Prostate gland (tissue), 2 donors: ENCODE results near the gene TMEM40. TPM values are rescaled to one million over a fixed set of nuclear protein-coding genes. Genes with fewer than 3 reads are reported as not detected.

Experiments used
- DNase-seq: peaks from one replicate; pipeline ENCODE4 v3.0.0-alpha.2; 2019; ENCODE audit warnings: low spot score
- H3K27ac ChIP-seq, 2 donors: fragments of 200-600 bp; sonication (generic); 2 replicates each; pipeline ENCODE4 v1.5.1; 2017 to 2019
- H3K27me3 ChIP-seq: fragments of 200-600 bp; sonication (generic); replicated peaks from 2 replicates; pipeline ENCODE4 v1.5.1; 2019; ENCODE audit not compliant: insufficient read depth
- H3K36me3 ChIP-seq, 2 donors: fragments of 200-600 bp; sonication (generic); 1 replicate in 1 of 2; 2 replicates in 1 of 2; pipeline versions ENCODE4 v1.5.1 to v1.8.1; 2017 to 2019
- H3K4me1 ChIP-seq: fragments of 200-600 bp; sonication (generic); replicated peaks from 2 replicates; pipeline ENCODE4 v1.5.1; 2019
- H3K4me3 ChIP-seq, 2 donors: fragments of 200-600 bp; sonication (generic); 2 replicates each; pipeline ENCODE4 v1.5.1; 2017 to 2019
- H3K9me3 ChIP-seq: fragments of 200-600 bp; sonication (generic); 2 replicates; pipeline ENCODE4 v1.5.1; 2017
- POLR2A ChIP-seq: fragments of 450-650 bp; IDR thresholded peaks from one replicate; pipeline ENCODE4 v1.6.1; 2016; ENCODE audit warnings: antibody characterized with exemption, mild to moderate bottlenecking
- POLR2AphosphoS5 ChIP-seq: sonication (generic); formaldehyde crosslinking; IDR thresholded peaks from one replicate; pipeline ENCODE4 v1.6.1; 2017; ENCODE audit warnings: antibody characterized with exemption
- WGBS: methylation state at CpG from one replicate; pipeline ENCODE4 v1.1.5; 2018; 5-methylcytosine and 5-hydroxymethylcytosine counted together
- intact Hi-C: fragments of 100-400 bp; cut with DNase I; formaldehyde crosslinking; loops from one replicate; pipeline ENCODE4 v1.14.2; 2022
- total RNA-seq, 2 donors: library from RNA; depleted of rRNA; stranded (reverse); fragments of >200 nt; gene quantifications; one replicate each; pipeline ENCODE4 v1.1.0, GENCODE V29; 2016
- TF ChIP-seq, protein P1 (sequence below), 4 experiments: fragments of 200-600 bp in 2 of 4; fragments of 450-650 bp in 2 of 4; sonication (generic) in 2 of 4; IDR thresholded peaks; 1 replicate in 3 of 4; 2 replicates in 1 of 4; pipeline ENCODE4 v1.5.1; 2016 to 2019; ENCODE audit warnings: antibody characterized with exemption in 4 of 4, mild to moderate bottlenecking in 2 of 4, moderate library complexity in 2 of 4

The TMEM40 gene, protein sequence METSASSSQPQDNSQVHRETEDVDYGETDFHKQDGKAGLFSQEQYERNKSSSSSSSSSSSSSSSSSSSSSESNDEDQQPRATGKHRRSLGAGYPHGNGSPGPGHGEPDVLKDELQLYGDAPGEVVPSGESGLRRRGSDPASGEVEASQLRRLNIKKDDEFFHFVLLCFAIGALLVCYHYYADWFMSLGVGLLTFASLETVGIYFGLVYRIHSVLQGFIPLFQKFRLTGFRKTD
- total RNA-seq = 1 to 10 TPM; 1.9 to 8.5 TPM

DNA sequence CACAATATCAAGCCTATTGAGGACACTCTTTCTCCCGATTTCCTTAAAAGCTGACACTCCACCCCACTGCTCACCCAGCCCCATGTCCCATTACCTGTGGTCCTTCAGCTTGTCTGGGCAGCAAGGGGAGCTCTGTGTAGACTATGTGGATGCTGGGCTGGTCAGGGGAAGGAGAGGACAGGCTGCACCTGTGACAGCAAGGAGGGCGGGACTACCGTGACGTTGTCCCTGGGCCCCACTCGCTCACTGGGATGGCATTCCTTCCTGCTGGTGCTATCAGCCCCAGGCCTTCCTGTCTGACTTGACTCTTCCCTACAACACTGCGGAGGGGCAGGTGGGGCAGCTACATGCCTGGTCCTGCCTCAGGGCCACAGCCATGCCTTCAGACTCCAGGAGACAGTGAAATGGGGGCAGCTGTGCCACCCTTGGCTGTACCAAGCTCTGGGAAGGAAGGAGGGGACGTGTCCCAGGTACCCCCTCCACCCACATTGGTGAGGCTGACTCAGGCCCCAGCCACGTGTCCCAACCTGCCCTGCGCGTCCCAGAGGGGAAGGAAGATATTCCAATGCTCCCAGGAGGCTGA, at the start of gene TMEM40:
Gene TMEM40, minus strand, starts transcription at position 163 of the 583 bp plus-strand sequence. CDS start 9,427 bp downstream, outside the sequence.
- H3K36me3 ChIP-seq = no peaks in the 10 kb centered on the region
- no peak within 1 kb of the TSS for H3K4me3 ChIP-seq
- DNase-seq = peak; percentile 76
- no peaks in the 10 kb centered on the region for H3K27me3 ChIP-seq
- 55% methylated on average over 10 of the region's 10 CpGs for WGBS
- peak within 1 kb of the TSS; percentile 74 to 80 for H3K27ac ChIP-seq
- intact Hi-C loops = no loop called here
- no peaks in the 10 kb centered on the region for H3K9me3 ChIP-seq
- TF ChIP-seq, protein P1, sequence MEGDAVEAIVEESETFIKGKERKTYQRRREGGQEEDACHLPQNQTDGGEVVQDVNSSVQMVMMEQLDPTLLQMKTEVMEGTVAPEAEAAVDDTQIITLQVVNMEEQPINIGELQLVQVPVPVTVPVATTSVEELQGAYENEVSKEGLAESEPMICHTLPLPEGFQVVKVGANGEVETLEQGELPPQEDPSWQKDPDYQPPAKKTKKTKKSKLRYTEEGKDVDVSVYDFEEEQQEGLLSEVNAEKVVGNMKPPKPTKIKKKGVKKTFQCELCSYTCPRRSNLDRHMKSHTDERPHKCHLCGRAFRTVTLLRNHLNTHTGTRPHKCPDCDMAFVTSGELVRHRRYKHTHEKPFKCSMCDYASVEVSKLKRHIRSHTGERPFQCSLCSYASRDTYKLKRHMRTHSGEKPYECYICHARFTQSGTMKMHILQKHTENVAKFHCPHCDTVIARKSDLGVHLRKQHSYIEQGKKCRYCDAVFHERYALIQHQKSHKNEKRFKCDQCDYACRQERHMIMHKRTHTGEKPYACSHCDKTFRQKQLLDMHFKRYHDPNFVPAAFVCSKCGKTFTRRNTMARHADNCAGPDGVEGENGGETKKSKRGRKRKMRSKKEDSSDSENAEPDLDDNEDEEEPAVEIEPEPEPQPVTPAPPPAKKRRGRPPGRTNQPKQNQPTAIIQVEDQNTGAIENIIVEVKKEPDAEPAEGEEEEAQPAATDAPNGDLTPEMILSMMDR (IDR thresholded peaks at IDR 0.05) = no peak
- TF ChIP-seq POLR2A (peak; percentile 72), POLR2AphosphoS5 (peak; percentile 59)
- H3K4me1 ChIP-seq = no peaks in the 10 kb centered on the region

DNA sequence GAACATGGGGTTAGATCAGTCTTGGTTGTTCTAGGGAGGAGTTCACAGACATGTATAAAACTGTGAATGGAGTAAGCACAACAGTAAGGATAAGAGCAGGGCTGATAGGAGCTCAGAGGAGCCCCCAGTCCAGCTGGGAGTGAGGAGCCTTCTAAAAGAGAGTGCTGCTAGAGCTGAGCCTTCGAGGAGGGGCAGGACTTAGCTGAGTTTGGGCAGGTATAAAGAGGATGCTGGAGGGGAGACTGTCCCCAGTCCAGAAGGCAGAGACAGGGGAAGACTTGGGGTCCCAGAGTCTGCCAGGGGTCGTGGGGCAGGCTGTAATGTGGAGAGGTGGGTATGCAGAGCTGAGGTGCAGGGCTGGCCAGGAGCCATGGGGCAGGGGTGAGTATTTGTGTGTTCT, 49.5 kb upstream of the TMEM40 start:
- no peaks in the 10 kb centered on the region for H3K4me1 ChIP-seq
- H3K27ac ChIP-seq = no peak overlapping the region
- intact Hi-C loops = no loop called here
- no peaks in the 10 kb centered on the region for H3K27me3 ChIP-seq
- no peak overlapping the region for H3K4me3 ChIP-seq
- no peaks in the 10 kb centered on the region for H3K9me3 ChIP-seq
- no peak for TF ChIP-seq POLR2AphosphoS5
- TF ChIP-seq, protein P1 (IDR thresholded peaks at IDR 0.05) = no peak
- TF ChIP-seq POLR2A = no peak
- H3K36me3 ChIP-seq = no peaks in the 10 kb centered on the region
- no peak for DNase-seq
- 74% methylated on average over 2 of the region's 2 CpGs for WGBS

DNA sequence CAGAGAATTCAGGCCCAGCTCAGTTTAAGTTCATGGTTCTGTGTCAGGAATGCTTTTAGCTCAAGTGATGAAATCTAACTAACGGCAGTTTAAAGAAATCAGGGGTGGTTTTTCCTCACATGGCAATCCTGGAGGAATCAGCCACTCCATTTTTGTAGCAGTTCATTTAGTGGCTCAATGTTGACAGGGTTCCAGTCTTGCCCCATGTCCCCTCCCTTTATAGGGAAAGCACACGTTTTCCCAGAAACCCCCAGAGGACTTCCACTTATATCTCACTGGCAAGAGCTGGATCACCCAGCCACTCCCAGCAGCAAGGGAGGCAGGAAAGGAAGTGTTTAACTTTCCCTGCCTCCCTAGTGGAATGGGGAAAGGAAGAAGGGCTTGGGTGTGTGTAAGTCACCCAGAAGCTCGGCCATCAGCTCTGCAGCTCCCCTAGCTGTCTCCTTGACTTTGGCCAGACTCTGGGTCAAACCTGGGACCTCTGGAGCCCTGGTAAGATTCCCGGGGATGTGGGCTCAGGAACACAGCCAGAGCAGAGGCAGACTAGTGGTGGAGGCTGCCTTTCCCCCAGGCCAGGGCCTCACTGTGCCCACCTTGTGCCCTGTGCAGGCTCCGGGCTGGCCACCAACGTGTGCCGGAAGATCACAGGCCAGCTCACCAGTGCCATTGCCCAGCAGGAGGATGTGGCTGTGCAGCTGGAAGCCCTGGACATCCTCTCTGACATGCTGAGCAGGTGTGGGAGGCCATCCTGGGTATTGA, 48.7 kb upstream of the TMEM40 start:
- 86% methylated on average over 7 of the region's 7 CpGs for WGBS
- intact Hi-C loops = no loop called here
- H3K27me3 ChIP-seq = no peaks in the 10 kb centered on the region
- H3K4me3 ChIP-seq = no peak overlapping the region
- H3K27ac ChIP-seq = no peak overlapping the region
- no peaks in the 10 kb centered on the region for H3K9me3 ChIP-seq
- TF ChIP-seq POLR2AphosphoS5 (no peak), POLR2A (no peak)
- TF ChIP-seq, protein P1 (IDR thresholded peaks at IDR 0.05) = no peak
- no peak for DNase-seq
- H3K4me1 ChIP-seq = no peaks in the 10 kb centered on the region
- H3K36me3 ChIP-seq = no peaks in the 10 kb centered on the region

DNA sequence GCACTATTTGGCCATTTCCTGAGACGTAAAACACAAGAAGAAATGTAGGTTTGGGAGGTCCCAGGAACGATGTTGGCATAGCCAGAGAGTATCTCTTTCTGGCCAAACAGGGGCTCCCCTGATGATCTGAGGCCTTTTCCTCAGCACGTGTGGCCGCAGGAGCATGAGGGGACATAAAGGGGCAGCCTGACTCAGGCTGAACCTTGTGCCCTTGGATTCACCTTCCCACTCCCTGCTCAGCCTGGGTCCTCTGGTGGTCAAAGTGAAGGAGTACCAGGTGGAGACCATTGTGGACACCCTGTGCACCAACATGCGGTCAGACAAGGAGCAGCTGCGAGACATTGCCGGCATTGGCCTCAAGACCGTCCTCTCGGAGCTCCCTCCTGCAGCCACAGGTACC, 48.0 kb upstream of the TMEM40 start:
- intact Hi-C loops = no loop called here
- H3K36me3 ChIP-seq = no peaks in the 10 kb centered on the region
- no peak overlapping the region for H3K27ac ChIP-seq
- H3K9me3 ChIP-seq = no peaks in the 10 kb centered on the region
- no peaks in the 10 kb centered on the region for H3K27me3 ChIP-seq
- no peak for DNase-seq
- no peak overlapping the region for H3K4me3 ChIP-seq
- no peaks in the 10 kb centered on the region for H3K4me1 ChIP-seq
- TF ChIP-seq POLR2AphosphoS5 = no peak
- TF ChIP-seq, protein P1 (IDR thresholded peaks at IDR 0.05) = no peak
- TF ChIP-seq POLR2A = no peak
- WGBS = 95% methylated on average over 9 of the region's 9 CpGs
